ENCODE data around the gene TTC7B. TPM values are rescaled to one million over a fixed set of nuclear protein-coding genes. Genes with fewer than 3 reads are reported as not detected.

Gene TTC7B
- total and polyA plus RNA-seq, 9 of the 15 experiments (the other 6 are each of a cell fraction or from before 2014, with no cell fraction given), result 2.2 to 77.2 (median 36.7) TPM

DNA sequence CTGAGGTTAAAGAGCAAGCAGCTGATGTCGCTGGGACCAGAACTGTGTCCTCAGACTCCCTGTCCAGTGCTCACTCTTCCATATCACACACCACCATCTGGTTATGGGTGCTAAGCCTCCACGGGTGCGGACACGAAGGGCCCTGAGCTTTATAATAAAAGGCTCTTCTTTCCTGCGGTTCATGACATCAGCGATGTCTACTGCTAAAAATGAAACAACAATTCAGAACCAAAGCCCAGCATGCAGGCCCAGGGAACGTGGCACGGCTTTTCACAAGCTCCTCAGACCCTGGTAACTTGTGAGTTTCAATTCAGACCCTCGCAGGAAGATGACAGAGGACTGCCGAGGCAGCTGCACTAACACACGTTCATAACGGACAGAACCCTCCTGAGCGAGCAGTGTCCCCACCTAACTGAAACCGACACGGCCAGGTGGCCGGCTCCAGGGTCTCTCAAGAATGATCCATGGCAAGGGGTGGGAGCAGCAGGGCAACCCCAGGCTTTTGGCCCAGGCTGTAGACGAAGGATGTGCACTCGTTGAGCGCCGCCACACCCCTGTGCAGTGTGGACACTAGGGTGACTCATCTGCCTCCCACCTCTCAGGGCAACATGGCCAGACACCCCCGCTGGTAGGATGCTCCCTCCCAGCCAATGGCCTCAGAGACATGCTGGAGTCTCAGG, 239.1 kb downstream of the TTC7B start (continued):
- TF ChIP-seq, protein P1, sequence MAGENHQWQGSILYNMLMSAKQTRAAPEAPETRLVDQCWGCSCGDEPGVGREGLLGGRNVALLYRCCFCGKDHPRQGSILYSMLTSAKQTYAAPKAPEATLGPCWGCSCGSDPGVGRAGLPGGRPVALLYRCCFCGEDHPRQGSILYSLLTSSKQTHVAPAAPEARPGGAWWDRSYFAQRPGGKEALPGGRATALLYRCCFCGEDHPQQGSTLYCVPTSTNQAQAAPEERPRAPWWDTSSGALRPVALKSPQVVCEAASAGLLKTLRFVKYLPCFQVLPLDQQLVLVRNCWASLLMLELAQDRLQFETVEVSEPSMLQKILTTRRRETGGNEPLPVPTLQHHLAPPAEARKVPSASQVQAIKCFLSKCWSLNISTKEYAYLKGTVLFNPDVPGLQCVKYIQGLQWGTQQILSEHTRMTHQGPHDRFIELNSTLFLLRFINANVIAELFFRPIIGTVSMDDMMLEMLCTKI (IDR thresholded peaks at IDR 0.05; ENCODE audit: partially characterized antibody), result no peak
- TF ChIP-seq, protein P2, sequence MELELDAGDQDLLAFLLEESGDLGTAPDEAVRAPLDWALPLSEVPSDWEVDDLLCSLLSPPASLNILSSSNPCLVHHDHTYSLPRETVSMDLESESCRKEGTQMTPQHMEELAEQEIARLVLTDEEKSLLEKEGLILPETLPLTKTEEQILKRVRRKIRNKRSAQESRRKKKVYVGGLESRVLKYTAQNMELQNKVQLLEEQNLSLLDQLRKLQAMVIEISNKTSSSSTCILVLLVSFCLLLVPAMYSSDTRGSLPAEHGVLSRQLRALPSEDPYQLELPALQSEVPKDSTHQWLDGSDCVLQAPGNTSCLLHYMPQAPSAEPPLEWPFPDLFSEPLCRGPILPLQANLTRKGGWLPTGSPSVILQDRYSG (tag; conservative IDR thresholded peaks at IDR 0.05; ENCODE audit: low read depth), result no peak
- TF ChIP-seq ETS2 (tag; IDR thresholded peaks at IDR 0.05; ENCODE audit: borderline replicate concordance, poor library complexity, severe bottlenecking), result no peak
- TF ChIP-seq JUN (IDR thresholded peaks at IDR 0.05; ENCODE audit: borderline replicate concordance, low read depth, low read length), result peak; percentile 7; the same call in 1 of the 2 replicates
- TF ChIP-seq JUN (CRISPR knock-in tag; IDR thresholded peaks at IDR 0.05; ENCODE audit: borderline replicate concordance), result no peak
- TF ChIP-seq BRCA1 (IDR thresholded peaks at IDR 0.05), result no peak
- no peak for TF ChIP-seq BRCA1 (CRISPR knock-in tag; IDR thresholded peaks at IDR 0.05)
- TF ChIP-seq, protein P3, sequence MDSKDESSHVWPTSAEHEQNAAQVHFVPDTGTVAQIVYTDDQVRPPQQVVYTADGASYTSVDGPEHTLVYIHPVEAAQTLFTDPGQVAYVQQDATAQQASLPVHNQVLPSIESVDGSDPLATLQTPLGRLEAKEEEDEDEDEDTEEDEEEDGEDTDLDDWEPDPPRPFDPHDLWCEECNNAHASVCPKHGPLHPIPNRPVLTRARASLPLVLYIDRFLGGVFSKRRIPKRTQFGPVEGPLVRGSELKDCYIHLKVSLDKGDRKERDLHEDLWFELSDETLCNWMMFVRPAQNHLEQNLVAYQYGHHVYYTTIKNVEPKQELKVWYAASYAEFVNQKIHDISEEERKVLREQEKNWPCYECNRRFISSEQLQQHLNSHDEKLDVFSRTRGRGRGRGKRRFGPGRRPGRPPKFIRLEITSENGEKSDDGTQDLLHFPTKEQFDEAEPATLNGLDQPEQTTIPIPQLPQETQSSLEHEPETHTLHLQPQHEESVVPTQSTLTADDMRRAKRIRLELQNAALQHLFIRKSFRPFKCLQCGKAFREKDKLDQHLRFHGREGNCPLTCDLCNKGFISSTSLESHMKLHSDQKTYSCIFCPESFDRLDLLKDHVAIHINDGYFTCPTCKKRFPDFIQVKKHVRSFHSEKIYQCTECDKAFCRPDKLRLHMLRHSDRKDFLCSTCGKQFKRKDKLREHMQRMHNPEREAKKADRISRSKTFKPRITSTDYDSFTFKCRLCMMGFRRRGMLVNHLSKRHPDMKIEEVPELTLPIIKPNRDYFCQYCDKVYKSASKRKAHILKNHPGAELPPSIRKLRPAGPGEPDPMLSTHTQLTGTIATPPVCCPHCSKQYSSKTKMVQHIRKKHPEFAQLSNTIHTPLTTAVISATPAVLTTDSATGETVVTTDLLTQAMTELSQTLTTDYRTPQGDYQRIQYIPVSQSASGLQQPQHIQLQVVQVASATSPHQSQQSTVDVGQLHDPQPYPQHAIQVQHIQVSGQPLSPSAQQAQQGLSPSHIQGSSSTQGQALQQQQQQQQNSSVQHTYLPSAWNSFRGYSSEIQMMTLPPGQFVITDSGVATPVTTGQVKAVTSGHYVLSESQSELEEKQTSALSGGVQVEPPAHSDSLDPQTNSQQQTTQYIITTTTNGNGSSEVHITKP (IDR thresholded peaks at IDR 0.05; ENCODE audit: partially characterized antibody), result peak; percentile 53
- TF ChIP-seq, protein P4, sequence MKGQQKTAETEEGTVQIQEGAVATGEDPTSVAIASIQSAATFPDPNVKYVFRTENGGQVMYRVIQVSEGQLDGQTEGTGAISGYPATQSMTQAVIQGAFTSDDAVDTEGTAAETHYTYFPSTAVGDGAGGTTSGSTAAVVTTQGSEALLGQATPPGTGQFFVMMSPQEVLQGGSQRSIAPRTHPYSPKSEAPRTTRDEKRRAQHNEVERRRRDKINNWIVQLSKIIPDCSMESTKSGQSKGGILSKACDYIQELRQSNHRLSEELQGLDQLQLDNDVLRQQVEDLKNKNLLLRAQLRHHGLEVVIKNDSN (CRISPR knock-in tag; IDR thresholded peaks at IDR 0.05), result no peak
- TF ChIP-seq FOSL1 (tag; conservative IDR thresholded peaks at IDR 0.05), result peak; percentile 43
- no peak for TF ChIP-seq ZNF584 (CRISPR knock-in tag; IDR thresholded peaks at IDR 0.05; ENCODE audit: low read depth)
- TF ChIP-seq PML (IDR thresholded peaks at IDR 0.05; ENCODE audit: low read length), result no peak
- TF ChIP-seq RFX7 (CRISPR knock-in tag; IDR thresholded peaks at IDR 0.05), result no peak
- no peak for TF ChIP-seq ZNF766 (CRISPR knock-in tag; conservative IDR thresholded peaks at IDR 0.05)
- TF ChIP-seq, protein P5, sequence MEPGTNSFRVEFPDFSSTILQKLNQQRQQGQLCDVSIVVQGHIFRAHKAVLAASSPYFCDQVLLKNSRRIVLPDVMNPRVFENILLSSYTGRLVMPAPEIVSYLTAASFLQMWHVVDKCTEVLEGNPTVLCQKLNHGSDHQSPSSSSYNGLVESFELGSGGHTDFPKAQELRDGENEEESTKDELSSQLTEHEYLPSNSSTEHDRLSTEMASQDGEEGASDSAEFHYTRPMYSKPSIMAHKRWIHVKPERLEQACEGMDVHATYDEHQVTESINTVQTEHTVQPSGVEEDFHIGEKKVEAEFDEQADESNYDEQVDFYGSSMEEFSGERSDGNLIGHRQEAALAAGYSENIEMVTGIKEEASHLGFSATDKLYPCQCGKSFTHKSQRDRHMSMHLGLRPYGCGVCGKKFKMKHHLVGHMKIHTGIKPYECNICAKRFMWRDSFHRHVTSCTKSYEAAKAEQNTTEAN (CRISPR knock-in tag; IDR thresholded peaks at IDR 0.05), result no peak
- TF ChIP-seq CBX2 (IDR thresholded peaks at IDR 0.05; ENCODE audit: insufficient read depth, low read length, poor library complexity, severe bottlenecking), result no peak
- TF ChIP-seq ZBTB7A (IDR thresholded peaks at IDR 0.05; ENCODE audit: borderline replicate concordance, control insufficient read depth, low read depth, low read length), result 0 out of 2 replicates have a peak, but pooled peaks have one; percentile 24
- 0 out of 2 replicates have a peak, but pooled peaks have one; percentile 15 for TF ChIP-seq CREM (IDR thresholded peaks at IDR 0.05; ENCODE audit: low read depth)

Measured in K562 (cell line).